Measurements from ENCODE around the gene XXYLT1. TPM values are rescaled to one million over a fixed set of nuclear protein-coding genes. Genes with fewer than 3 reads are reported as not detected.

XXYLT1 gene
- polyA plus RNA-seq, 2 of the 4 experiments (the other 2 are of a cell fraction): 11.9 to 12.0 TPM

- no peak overlapping the region for H3K27ac ChIP-seq
- FAIRE-seq: no peak
- TF ChIP-seq REST (IDR thresholded peaks at IDR 0.05) (no peak), HOXB13 (CRISPR knock-in tag; IDR thresholded peaks at IDR 0.05; ENCODE audit: low read depth) (no peak), ELK1 (IDR thresholded peaks at IDR 0.05; ENCODE audit: low read depth, low read length) (no peak), ESRRA (IDR thresholded peaks at IDR 0.05; ENCODE audit: borderline replicate concordance, low read length) (no peak), KDM1A (IDR thresholded peaks at IDR 0.05; ENCODE audit: low read depth) (no peak), HES2 (IDR thresholded peaks at IDR 0.05) (no peak)
- no peak for ATAC-seq
- H3K9me3 ChIP-seq: no peaks in the 10 kb centered on the region
- no peak overlapping the region for H3K4me3 ChIP-seq
- 74% methylated on average over 12 of the region's 12 CpGs for WGBS (ENCODE audit: missing lambda C conversion rate)
- ChIA-PET POLR2A (no interaction called here), CTCF (interaction anchor here (1.4 kb wide), 1 partner anchor 12 kb away, joined by 3 read pairs; no protein-coding TSS in a partner anchor)
- no peak for DNase-seq (ENCODE audit: low read depth in 1 of 2, low spot score in 1 of 2)
- H3K4me1 ChIP-seq: 0 out of 3 replicates have a peak, but pooled peaks cover 9% of the 10 kb centered on the region
- H3K4me2 ChIP-seq: no peak overlapping the region
These were observed 227.2 kb downstream of the XXYLT1 start for GRCh38 chr3:195043607-195044339.

GRCh38 chr3:195042743-195043606 is 228.0 kb downstream of the XXYLT1 start:
- no peak overlapping the region for H3K4me2 ChIP-seq
- TF ChIP-seq HEYL (CRISPR knock-in tag; IDR thresholded peaks at IDR 0.05) (no peak), FOSB (CRISPR knock-in tag; IDR thresholded peaks at IDR 0.05) (no peak), ELK1 (IDR thresholded peaks at IDR 0.05; ENCODE audit: low read depth, low read length) (no peak), GATA3 (IDR thresholded peaks at IDR 0.05; ENCODE audit: borderline replicate concordance) (no peak), EHF (CRISPR knock-in tag; IDR thresholded peaks at IDR 0.05) (no peak), CBX2 (IDR thresholded peaks at IDR 0.05; ENCODE audit: borderline replicate concordance, low read depth) (no peak), USF2 (IDR thresholded peaks at IDR 0.05) (no peak), BCL3 (IDR thresholded peaks at IDR 0.05) (no peak), PHF8 (IDR thresholded peaks at IDR 0.05; ENCODE audit: borderline replicate concordance, low read depth) (no peak), POLR2AphosphoS2 (conservative IDR thresholded peaks at IDR 0.05; ENCODE audit: low read length) (no peak), REST (IDR thresholded peaks at IDR 0.05) (no peak), RARB (CRISPR knock-in tag; IDR thresholded peaks at IDR 0.05) (no peak)
- no peaks in the 10 kb centered on the region for H3K9me3 ChIP-seq
- no peak; a peak in 2 of 6 replicates for ATAC-seq
- WGBS (ENCODE audit: missing lambda C conversion rate): 68% methylated on average over 19 of the region's 19 CpGs
- no peak overlapping the region for H3K27ac ChIP-seq
- 0 out of 3 replicates have a peak, but pooled peaks cover 9% of the 10 kb centered on the region for H3K4me1 ChIP-seq
- H3K4me3 ChIP-seq: no peak overlapping the region
- ChIA-PET CTCF (interaction anchor here (0.9 to 1.4 kb wide), 2 partner anchors 13 to 64 kb away, joined by 3 read pairs; no protein-coding TSS in a partner anchor), POLR2A (no interaction called here)
- no peak for DNase-seq (ENCODE audit: low read depth in 1 of 2, low spot score in 1 of 2)
- no peak for FAIRE-seq

All from A549 (cell line).